ENCODE data around the gene PTGDS.

The PTGDS gene

GRCh38 chr9:137026828-137027227 lies 49.5 kb downstream of the PTGDS start:
- DNase-seq = no peak

- no peak for DNase-seq
Observed at GRCh38 chr9:137027369-137028262, 50.3 kb downstream of the PTGDS start, which contains the start of gene ABCA2. Gene ABCA2 (minus strand): TSS chr9:137028237. CDS start chr9:137028140, 97 bp downstream.

- peak; percentile 76 for DNase-seq
Observed at GRCh38 chr9:137028263-137029057, 51.2 kb downstream of the PTGDS start.

GRCh38 chr9:137029058-137029936 lies 52.0 kb downstream of the PTGDS start:
- peak; percentile 70 for DNase-seq

- DNase-seq = no peak
Observed at GRCh38 chr9:137030006-137030405, 52.7 kb downstream of the PTGDS start.

- peak; percentile 60 for DNase-seq
Observed at GRCh38 chr9:137030538-137031527, 53.5 kb downstream of the PTGDS start.
